ENCODE data around the gene TMEM259.

GRCh38 chr19:972281-972680 lies 48.6 kb downstream of the TMEM259 start:
- TF ChIP-seq MAX (IDR thresholded peaks at IDR 0.05; ENCODE audit: insufficient read depth, insufficient read length) (no peak), CTCF (IDR thresholded peaks at IDR 0.05; ENCODE audit: extremely low read depth in 1 of 2, insufficient read depth in 1 of 2, low read depth in 1 of 2, low read length in 2 of 2) (no peak)
